ENCODE measurements around the gene ZNF532.

Gene ZNF532

DNA sequence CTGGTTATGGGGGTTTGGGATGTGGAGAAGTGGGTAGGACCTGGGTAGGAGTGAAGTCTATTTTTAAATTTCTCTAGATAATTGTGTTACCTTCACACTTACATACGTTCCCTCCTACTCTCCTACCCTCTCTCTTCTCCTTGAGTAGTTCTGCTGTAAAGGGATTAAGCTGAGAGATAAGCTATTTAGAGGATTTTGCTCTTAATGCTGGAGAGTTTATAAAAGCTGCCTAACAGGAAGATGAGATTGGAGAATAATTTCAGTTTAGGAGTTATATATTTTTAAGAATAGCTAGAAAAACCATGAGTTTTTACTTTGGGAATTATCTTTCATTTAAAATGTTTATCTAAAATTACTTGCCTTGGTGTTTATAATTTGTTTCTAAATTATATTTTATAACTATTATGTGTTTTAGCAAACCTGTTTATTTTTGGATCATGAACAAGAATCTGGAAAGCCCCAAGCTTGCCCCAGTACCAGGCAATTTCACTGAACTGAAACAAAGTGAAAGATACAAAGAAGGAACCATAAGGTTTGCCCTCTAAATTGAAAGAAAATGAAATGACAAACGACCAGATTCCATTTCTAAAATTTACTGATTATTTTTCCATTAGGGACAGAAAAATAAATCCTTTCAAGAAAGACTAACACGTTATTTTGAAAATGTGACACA is 101.5 kb downstream of the ZNF532 start:
- Histone ChIP-seq H3K36me3 (ENCODE audit: insufficient read depth, low read length) (no peaks in the 10 kb centered on the region), H3K4me1 (ENCODE audit: insufficient read depth, low read length, poor library complexity, severe bottlenecking) (no peaks in the 10 kb centered on the region), H2AFZ (ENCODE audit: low read length) (no peak overlapping the region), H3F3A (ENCODE audit: low read depth) (no peaks in the 10 kb centered on the region), H3K9ac (ENCODE audit: low read depth, low read length, poor library complexity, severe bottlenecking) (no peak overlapping the region), H3K27me3 (ENCODE audit: insufficient read depth, low read length, poor library complexity, severe bottlenecking) (no peaks in the 10 kb centered on the region), H3K4me2 (ENCODE audit: low read depth, low read length, poor library complexity, severe bottlenecking) (no peak overlapping the region), H3K9me3 (ENCODE audit: insufficient read depth, low read depth, low read length) (no peaks in the 10 kb centered on the region), H3K79me2 (ENCODE audit: insufficient read depth, low read length) (no peaks in the 10 kb centered on the region), H4K20me1 (ENCODE audit: insufficient read depth, low read length, poor library complexity, severe bottlenecking) (no peaks in the 10 kb centered on the region), H3K4me3 (ENCODE audit: low read length, poor library complexity, severe bottlenecking) (no peak overlapping the region), H3K9me2 (replicated peaks; ENCODE audit: low read depth, low read length) (no peaks in the 10 kb centered on the region)
- TF ChIP-seq EZH2phosphoT487 (IDR thresholded peaks at IDR 0.05; ENCODE audit: borderline replicate concordance), result no peak
- TF ChIP-seq, protein P1, sequence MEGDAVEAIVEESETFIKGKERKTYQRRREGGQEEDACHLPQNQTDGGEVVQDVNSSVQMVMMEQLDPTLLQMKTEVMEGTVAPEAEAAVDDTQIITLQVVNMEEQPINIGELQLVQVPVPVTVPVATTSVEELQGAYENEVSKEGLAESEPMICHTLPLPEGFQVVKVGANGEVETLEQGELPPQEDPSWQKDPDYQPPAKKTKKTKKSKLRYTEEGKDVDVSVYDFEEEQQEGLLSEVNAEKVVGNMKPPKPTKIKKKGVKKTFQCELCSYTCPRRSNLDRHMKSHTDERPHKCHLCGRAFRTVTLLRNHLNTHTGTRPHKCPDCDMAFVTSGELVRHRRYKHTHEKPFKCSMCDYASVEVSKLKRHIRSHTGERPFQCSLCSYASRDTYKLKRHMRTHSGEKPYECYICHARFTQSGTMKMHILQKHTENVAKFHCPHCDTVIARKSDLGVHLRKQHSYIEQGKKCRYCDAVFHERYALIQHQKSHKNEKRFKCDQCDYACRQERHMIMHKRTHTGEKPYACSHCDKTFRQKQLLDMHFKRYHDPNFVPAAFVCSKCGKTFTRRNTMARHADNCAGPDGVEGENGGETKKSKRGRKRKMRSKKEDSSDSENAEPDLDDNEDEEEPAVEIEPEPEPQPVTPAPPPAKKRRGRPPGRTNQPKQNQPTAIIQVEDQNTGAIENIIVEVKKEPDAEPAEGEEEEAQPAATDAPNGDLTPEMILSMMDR (conservative IDR thresholded peaks at IDR 0.05; ENCODE audit: low read length), result no peak

DNA sequence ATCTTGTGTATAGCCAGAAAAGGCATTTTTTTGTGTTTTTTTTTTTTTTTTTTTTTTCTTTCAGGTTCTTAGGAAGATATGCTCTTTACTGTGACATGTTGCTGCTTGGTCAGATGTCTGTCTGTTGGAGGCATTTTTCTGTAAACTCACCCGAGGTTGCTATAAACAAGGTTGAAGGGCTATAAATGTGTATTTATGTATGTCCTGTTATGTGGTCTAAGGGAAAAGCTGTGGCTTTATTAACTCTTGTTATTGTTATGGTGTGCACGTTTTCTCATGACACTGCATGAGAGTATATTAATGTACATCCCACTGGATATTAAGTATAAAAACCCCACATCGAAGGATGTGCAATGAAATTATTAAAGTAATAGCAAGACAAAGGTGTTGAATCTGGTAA is 102.0 kb downstream of the ZNF532 start:
- Histone ChIP-seq H4K20me1 (ENCODE audit: insufficient read depth, low read length, poor library complexity, severe bottlenecking) (no peaks in the 10 kb centered on the region), H3K9me2 (replicated peaks; ENCODE audit: low read depth, low read length) (no peaks in the 10 kb centered on the region), H3F3A (ENCODE audit: low read depth) (no peaks in the 10 kb centered on the region), H3K4me1 (ENCODE audit: insufficient read depth, low read length, poor library complexity, severe bottlenecking) (no peaks in the 10 kb centered on the region), H3K4me3 (ENCODE audit: low read length, poor library complexity, severe bottlenecking) (no peak overlapping the region), H3K79me2 (ENCODE audit: insufficient read depth, low read length) (no peaks in the 10 kb centered on the region), H3K4me2 (ENCODE audit: low read depth, low read length, poor library complexity, severe bottlenecking) (no peak overlapping the region), H2AFZ (ENCODE audit: low read length) (no peak overlapping the region), H3K9ac (ENCODE audit: low read depth, low read length, poor library complexity, severe bottlenecking) (no peak overlapping the region), H3K36me3 (ENCODE audit: insufficient read depth, low read length) (no peaks in the 10 kb centered on the region), H3K27me3 (ENCODE audit: insufficient read depth, low read length, poor library complexity, severe bottlenecking) (no peaks in the 10 kb centered on the region), H3K9me3 (ENCODE audit: insufficient read depth, low read depth, low read length) (no peaks in the 10 kb centered on the region)
- TF ChIP-seq, protein P1 (conservative IDR thresholded peaks at IDR 0.05; ENCODE audit: low read length), result no peak
- no peak for TF ChIP-seq EZH2phosphoT487 (IDR thresholded peaks at IDR 0.05; ENCODE audit: borderline replicate concordance)

DNA sequence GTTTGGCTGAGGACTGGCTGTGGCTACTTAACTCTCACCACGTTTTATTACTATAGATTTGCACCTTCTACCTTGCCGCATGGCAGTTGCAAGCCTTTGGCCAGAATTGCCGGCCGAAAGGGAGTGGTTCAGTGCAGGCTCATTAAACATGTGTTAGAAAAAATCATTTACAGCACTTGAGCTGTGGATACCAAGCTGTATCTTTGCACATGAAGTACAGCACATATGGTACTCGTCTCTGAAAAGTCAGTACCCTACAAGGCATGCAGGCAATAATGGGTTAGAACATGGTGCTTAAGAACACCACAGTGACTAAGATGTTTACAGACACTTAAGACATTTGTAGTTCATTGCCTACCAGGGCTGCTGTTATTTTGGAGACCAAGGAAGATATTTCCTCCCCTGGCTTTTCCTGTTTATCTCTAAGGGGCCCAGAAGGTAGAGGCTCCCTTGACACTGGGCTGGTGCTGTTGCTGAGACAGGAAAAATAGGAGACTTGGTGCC is 103.1 kb downstream of the ZNF532 start:
- H3K9me2 ChIP-seq (replicated peaks; ENCODE audit: low read depth, low read length), result no peaks in the 10 kb centered on the region
- H3K4me1 ChIP-seq (ENCODE audit: insufficient read depth, low read length, poor library complexity, severe bottlenecking), result no peaks in the 10 kb centered on the region
- H3F3A ChIP-seq (ENCODE audit: low read depth), result no peaks in the 10 kb centered on the region
- no peaks in the 10 kb centered on the region for H3K27me3 ChIP-seq (ENCODE audit: insufficient read depth, low read length, poor library complexity, severe bottlenecking)
- no peaks in the 10 kb centered on the region for H3K9me3 ChIP-seq (ENCODE audit: insufficient read depth, low read depth, low read length)
- H3K4me3 ChIP-seq (ENCODE audit: low read length, poor library complexity, severe bottlenecking), result no peak overlapping the region
- H3K79me2 ChIP-seq (ENCODE audit: insufficient read depth, low read length), result no peaks in the 10 kb centered on the region
- H3K9ac ChIP-seq (ENCODE audit: low read depth, low read length, poor library complexity, severe bottlenecking), result no peak overlapping the region
- H4K20me1 ChIP-seq (ENCODE audit: insufficient read depth, low read length, poor library complexity, severe bottlenecking), result no peaks in the 10 kb centered on the region
- H3K4me2 ChIP-seq (ENCODE audit: low read depth, low read length, poor library complexity, severe bottlenecking), result no peak overlapping the region
- H2AFZ ChIP-seq (ENCODE audit: low read length), result no peak overlapping the region
- TF ChIP-seq EZH2phosphoT487 (IDR thresholded peaks at IDR 0.05; ENCODE audit: borderline replicate concordance), result no peak
- TF ChIP-seq, protein P1 (conservative IDR thresholded peaks at IDR 0.05; ENCODE audit: low read length), result no peak
- no peaks in the 10 kb centered on the region for H3K36me3 ChIP-seq (ENCODE audit: insufficient read depth, low read length)
